Activated naive CD4-positive, alpha-beta T cell treated with anti-CD3 and anti-CD28 coated beads, Interleukin-2, amount 10 ng/mL, durations not matched to agents 7 days and 5 days (primary cell): ENCODE data around the gene JAK3.

Experiments
- CTCF ChIA-PET: fragments of 350-600 bp; sonication (Branson Sonifier 250); formaldehyde crosslinking; loops from one replicate; lab custom pipeline; 2021; ENCODE audit warnings: antibody characterized with exemption; lab: Charles Lee
- DNase-seq: peaks from one replicate; pipeline ENCODE4 v3.0.0-alpha.2; 2020
- H3K27ac Mint-ChIP-seq: one replicate; pipeline ENCODE4 v1.8.0; 2021; ENCODE audit warnings: mild to moderate bottlenecking, moderate library complexity, mixed read lengths
- H3K27me3 Mint-ChIP-seq: one replicate; pipeline ENCODE4 v1.8.0; 2021; ENCODE audit warnings: mild to moderate bottlenecking, mixed read lengths
- H3K36me3 Mint-ChIP-seq: one replicate; pipeline ENCODE4 v1.8.0; 2021; ENCODE audit warnings: mixed read lengths
- H3K4me1 Mint-ChIP-seq: one replicate; pipeline ENCODE4 v1.8.0; 2021; ENCODE audit warnings: mixed read lengths
- H3K4me3 Mint-ChIP-seq: one replicate; pipeline ENCODE4 v1.8.0; 2021; ENCODE audit warnings: mild to moderate bottlenecking, moderate library complexity, mixed read lengths
- H3K9me3 Mint-ChIP-seq: one replicate; pipeline ENCODE4 v1.8.0; 2021; ENCODE audit warnings: mixed read lengths

Gene JAK3

DNA sequence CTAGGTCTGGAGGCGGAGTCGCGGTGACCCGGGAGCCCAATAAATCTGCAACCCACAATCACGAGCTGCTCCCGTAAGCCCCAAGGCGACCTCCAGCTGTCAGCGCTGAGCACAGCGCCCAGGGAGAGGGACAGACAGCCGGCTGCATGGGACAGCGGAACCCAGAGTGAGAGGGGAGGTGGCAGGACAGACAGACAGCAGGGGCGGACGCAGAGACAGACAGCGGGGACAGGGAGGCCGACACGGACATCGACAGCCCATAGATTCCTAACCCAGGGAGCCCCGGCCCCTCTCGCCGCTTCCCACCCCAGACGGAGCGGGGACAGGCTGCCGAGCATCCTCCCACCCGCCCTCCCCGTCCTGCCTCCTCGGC is 24.1 kb upstream of the JAK3 start, which contains the start of gene SLC5A5:
SLC5A5 (plus strand) TSS at position 68 of the 373 bp plus-strand sequence. CDS start 375 bp downstream, outside the sequence.
- peak; percentile 58 for DNase-seq
- CTCF ChIA-PET: interaction anchor here (0.7 to 4.6 kb wide), 4 partner anchors 13 to 74 kb away, joined by 3 to 37 read pairs (median 12); partner anchors contain the start of genes CCDC124 and RPL18A
- Mint-ChIP-seq H3K4me3 (peak within 1 kb of the TSS; percentile 90), H3K27me3 (peaks cover 3% of the 10 kb centered on the region), H3K36me3 (peaks cover 4% of the 10 kb centered on the region), H3K4me1 (peaks cover 31% of the 10 kb centered on the region), H3K9me3 (no peaks in the 10 kb centered on the region), H3K27ac (peak within 1 kb of the TSS; percentile 87)

DNA sequence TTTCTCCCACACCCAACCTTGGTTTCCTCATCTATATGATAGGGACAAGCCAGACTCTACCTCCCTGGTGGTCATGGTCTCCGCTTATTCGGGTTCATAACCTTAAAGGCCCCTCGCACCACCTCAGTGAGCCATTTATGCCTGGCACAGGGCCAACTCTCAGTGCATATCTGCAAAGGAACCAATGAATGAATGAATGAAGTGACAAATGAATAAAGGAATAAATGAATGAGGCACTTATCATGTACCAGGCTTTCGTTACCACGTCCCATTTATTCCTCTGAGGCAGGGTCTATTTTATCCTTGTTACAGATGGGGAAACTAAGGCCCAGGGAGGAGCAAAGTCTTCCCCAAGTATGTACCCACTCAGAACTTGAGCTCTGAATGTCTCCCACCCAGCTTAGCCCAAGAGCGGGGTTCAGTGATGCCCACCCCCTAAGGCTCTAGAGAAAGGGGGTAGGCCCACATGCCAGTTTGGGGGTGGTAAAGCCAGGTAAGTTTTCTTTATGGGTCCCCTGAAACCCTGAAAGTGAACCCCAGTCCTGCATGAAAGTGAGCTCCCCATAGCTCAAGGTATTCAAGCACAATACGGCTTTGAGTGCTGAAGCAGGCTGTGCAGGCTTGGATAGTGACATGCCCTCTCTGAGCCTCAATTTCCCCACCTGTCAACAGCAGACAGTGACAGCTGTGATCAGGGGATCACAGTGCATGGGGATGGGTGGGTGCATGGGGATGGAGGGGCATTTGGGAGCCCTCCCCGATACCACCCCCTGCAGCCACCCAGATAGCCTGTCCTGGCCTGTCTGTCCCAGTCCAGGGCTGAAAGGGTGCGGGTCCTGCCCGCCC is 23.5 kb upstream of the JAK3 start:
- H3K36me3 Mint-ChIP-seq: peaks cover 4% of the 10 kb centered on the region
- peaks cover 31% of the 10 kb centered on the region for H3K4me1 Mint-ChIP-seq
- peaks cover 3% of the 10 kb centered on the region for H3K27me3 Mint-ChIP-seq
- no peaks in the 10 kb centered on the region for H3K9me3 Mint-ChIP-seq
- no peak for DNase-seq
- CTCF ChIA-PET: interaction anchor here (0.7 to 4.6 kb wide), 5 partner anchors 12 to 74 kb away, joined by 3 to 37 read pairs (median 4); partner anchors contain the start of genes CCDC124 and RPL18A
- peak overlapping the region; percentile 90 for H3K4me3 Mint-ChIP-seq
- H3K27ac Mint-ChIP-seq: peak overlapping the region; percentile 87

DNA sequence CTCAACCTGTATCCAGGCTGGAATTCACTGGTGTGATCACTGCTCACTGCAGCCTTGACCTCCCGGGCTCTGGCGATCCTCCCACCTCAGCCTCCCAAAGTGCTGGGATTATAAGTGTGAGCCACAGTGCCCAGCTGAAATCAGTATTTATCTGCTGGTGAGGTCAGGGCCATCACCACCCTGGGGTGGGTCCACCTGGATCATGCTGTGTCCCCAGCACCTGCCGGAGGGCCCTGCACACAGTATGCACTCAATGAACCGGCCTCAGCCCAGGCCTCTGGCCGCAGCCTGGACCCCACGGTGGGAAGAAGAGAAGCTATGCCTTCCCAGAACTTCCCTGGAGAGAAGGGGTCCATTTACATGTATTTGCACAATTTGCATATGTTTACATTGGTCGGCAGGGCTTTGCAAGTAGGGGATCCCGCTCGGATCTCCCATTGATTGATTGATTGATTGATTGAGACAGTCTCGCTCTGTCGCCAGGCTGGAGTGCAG is 21.4 kb upstream of the JAK3 start:
- Mint-ChIP-seq H3K27ac (no peak overlapping the region), H3K4me1 (peaks cover 31% of the 10 kb centered on the region)
- CTCF ChIA-PET: interaction anchor here (3.5 to 4.6 kb wide), 2 partner anchors 10 to 63 kb away, joined by 20 to 37 read pairs; partner anchors contain the start of genes CCDC124 and RPL18A

DNA sequence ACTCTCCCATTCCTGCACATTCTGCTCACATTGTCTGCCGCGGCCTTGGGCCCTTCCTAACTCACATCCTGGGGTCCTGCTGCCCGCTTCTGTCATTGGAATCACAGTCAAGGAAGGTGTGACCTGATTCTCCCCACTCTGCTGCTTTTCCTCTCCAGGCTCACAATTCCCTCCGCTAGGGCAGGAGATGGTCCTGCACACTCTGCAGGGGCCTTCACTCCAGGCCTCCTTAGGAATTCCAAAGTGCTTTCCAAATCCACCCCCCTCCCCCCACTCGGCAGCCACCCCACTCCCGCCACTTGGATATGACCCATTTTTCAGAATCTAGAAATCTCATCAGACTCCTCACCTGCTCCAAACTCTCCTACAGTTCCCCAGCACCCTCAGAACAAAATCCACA is 20.9 kb upstream of the JAK3 start:
- Mint-ChIP-seq H3K27me3 (no peaks in the 10 kb centered on the region), H3K4me1 (peaks cover 27% of the 10 kb centered on the region), H3K36me3 (peaks cover 19% of the 10 kb centered on the region), H3K4me3 (no peak overlapping the region), H3K9me3 (no peaks in the 10 kb centered on the region), H3K27ac (no peak overlapping the region)
- CTCF ChIA-PET: no interaction called here
- DNase-seq: no peak

More for the DNA sequence above, 21.4 kb upstream of the JAK3 start:
- no peaks in the 10 kb centered on the region for H3K9me3 Mint-ChIP-seq
- peaks cover 15% of the 10 kb centered on the region for H3K36me3 Mint-ChIP-seq
- DNase-seq: no peak
- no peaks in the 10 kb centered on the region for H3K27me3 Mint-ChIP-seq
- H3K4me3 Mint-ChIP-seq: no peak overlapping the region

- no peak for DNase-seq
- H3K27ac Mint-ChIP-seq: no peak overlapping the region
- H3K27me3 Mint-ChIP-seq: no peaks in the 10 kb centered on the region
- peaks cover 27% of the 10 kb centered on the region for H3K36me3 Mint-ChIP-seq
- no peak overlapping the region for H3K4me3 Mint-ChIP-seq
- CTCF ChIA-PET: no interaction called here
- H3K4me1 Mint-ChIP-seq: peaks cover 15% of the 10 kb centered on the region
- H3K9me3 Mint-ChIP-seq: no peaks in the 10 kb centered on the region
These were observed 19.2 kb upstream of the JAK3 start for GRCh38 chr19:17866964-17867486.

- Mint-ChIP-seq H3K27me3 (no peaks in the 10 kb centered on the region), H3K36me3 (peaks cover 32% of the 10 kb centered on the region), H3K4me1 (peaks cover 16% of the 10 kb centered on the region), H3K27ac (no peak overlapping the region), H3K4me3 (no peak overlapping the region), H3K9me3 (no peaks in the 10 kb centered on the region)
- CTCF ChIA-PET: interaction anchor here (0.7 kb wide), 1 partner anchor 293 kb away, joined by 3 read pairs; no protein-coding TSS in a partner anchor
- no peak for DNase-seq
These were observed 18.7 kb upstream of the JAK3 start for GRCh38 chr19:17866312-17866963.

GRCh38 chr19:17865364-17866311 is 17.9 kb upstream of the JAK3 start:
- H3K27ac Mint-ChIP-seq: peak overlapping the region; percentile 58
- peaks cover 18% of the 10 kb centered on the region for H3K4me1 Mint-ChIP-seq
- DNase-seq: no peak
- CTCF ChIA-PET: interaction anchor here (0.7 to 1.0 kb wide), 2 partner anchors 292 to 463 kb away, joined by 3 read pairs; no protein-coding TSS in a partner anchor
- peaks cover 39% of the 10 kb centered on the region for H3K36me3 Mint-ChIP-seq
- H3K9me3 Mint-ChIP-seq: no peaks in the 10 kb centered on the region
- no peak overlapping the region for H3K4me3 Mint-ChIP-seq
- no peaks in the 10 kb centered on the region for H3K27me3 Mint-ChIP-seq

DNA sequence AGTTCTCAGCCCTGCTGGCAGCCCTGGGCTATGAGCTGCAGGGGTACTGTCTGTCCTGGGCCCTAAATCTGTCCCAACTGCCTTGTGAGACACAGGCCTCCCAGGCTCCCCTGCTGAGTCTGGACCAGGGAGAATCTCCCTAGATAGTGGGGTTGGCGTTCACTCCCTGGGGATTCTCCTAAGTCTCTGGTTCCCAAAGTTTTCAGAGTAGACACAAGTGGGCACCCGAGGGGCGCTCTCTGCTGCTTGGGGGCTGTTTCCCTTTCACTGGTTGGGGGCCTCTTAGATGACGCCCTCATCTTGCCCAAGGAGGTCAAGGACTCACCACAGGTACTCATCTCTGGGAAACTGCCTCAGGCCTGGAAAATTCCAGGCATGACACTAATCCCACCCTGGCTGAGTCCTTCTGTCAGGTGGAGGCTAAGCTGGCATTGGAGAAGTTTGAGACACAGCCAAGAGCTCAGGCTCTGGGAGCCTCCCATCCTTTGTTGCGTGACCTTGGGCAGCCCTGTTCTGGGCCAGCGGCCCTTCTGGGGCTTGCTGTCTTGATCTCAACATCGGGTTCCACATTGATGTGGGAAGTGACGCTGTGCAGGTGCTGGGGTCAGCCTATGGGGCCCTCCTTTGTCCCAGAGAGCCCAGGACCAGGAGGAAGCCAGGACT is 15.9 kb upstream of the JAK3 start:
- H3K27me3 Mint-ChIP-seq: no peaks in the 10 kb centered on the region
- no peak for DNase-seq
- no peak overlapping the region for H3K4me3 Mint-ChIP-seq
- CTCF ChIA-PET: interaction anchor here (1.0 kb wide), 1 partner anchor 74 kb away, joined by 4 read pairs; no protein-coding TSS in a partner anchor
- no peaks in the 10 kb centered on the region for H3K9me3 Mint-ChIP-seq
- H3K36me3 Mint-ChIP-seq: peaks cover 42% of the 10 kb centered on the region
- peak overlapping the region; percentile 58 for H3K27ac Mint-ChIP-seq
- H3K4me1 Mint-ChIP-seq: peaks cover 28% of the 10 kb centered on the region

DNA sequence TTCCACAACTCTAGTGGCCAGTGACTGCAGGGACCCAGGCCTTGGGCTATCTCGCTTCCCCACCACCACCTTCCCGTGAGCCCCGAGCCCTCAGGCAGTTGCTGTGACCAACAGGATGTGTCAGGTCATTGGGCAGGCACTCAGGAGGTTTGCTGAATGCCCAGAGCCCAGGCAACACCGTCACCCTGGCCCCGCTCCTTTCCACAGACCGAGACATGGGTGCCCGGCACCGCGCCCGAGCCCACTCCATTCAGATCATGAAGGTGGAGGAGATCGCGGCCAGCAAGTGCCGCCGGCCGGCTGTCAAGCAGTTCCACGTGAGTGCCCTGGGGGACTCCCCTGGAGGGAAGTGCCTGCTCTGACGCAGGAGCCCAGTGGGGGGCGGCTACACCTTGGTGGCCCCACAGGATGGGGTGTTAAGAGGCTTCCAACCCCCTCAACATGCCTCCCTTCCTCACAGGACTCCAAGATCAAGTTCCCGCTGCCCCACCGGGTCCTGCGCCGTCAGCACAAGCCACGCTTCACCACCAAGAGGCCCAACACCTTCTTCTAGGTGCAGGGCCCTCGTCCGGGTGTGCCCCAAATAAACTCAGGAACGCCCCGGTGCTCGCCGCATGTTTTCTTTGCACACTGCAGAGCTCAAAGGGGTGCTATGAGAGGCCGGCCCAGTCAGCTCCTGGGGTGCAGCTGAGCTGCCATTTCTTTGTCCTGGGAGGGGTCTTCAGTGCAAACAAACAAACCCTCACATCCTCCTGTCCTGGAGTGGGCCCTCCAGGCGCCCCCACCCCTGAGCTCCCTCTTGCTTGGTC is 15.1 kb upstream of the JAK3 start:
- no peaks in the 10 kb centered on the region for H3K9me3 Mint-ChIP-seq
- H3K4me1 Mint-ChIP-seq: peaks cover 28% of the 10 kb centered on the region
- no peak for DNase-seq
- CTCF ChIA-PET: interaction anchor here (0.5 kb wide), 1 partner anchor 13 kb away, joined by 3 read pairs; no protein-coding TSS in a partner anchor
- H3K27ac Mint-ChIP-seq: no peak overlapping the region
- no peaks in the 10 kb centered on the region for H3K27me3 Mint-ChIP-seq
- peak overlapping the region; percentile 47 for H3K4me3 Mint-ChIP-seq
- H3K36me3 Mint-ChIP-seq: peaks cover 42% of the 10 kb centered on the region

- peak overlapping the region; percentile 60 for H3K27ac Mint-ChIP-seq
- no peaks in the 10 kb centered on the region for H3K27me3 Mint-ChIP-seq
- peaks cover 42% of the 10 kb centered on the region for H3K36me3 Mint-ChIP-seq
- DNase-seq: no peak
- H3K4me3 Mint-ChIP-seq: peak overlapping the region; percentile 96
- CTCF ChIA-PET: interaction anchor here (3.8 kb wide), 1 partner anchor 70 kb away, joined by 101 read pairs; the partner anchor contains the start of gene CCDC124
- H3K9me3 Mint-ChIP-seq: no peaks in the 10 kb centered on the region
- H3K4me1 Mint-ChIP-seq: peaks cover 28% of the 10 kb centered on the region
These were observed 14.0 kb upstream of the JAK3 start for GRCh38 chr19:17861542-17862402.

GRCh38 chr19:17860993-17861360 is 13.2 kb upstream of the JAK3 start:
- Mint-ChIP-seq H3K27me3 (no peaks in the 10 kb centered on the region), H3K27ac (peak overlapping the region; percentile 95), H3K4me1 (peaks cover 28% of the 10 kb centered on the region), H3K36me3 (peaks cover 42% of the 10 kb centered on the region), H3K9me3 (no peaks in the 10 kb centered on the region), H3K4me3 (peak overlapping the region; percentile 96)
- CTCF ChIA-PET: interaction anchor here (1.9 to 3.8 kb wide), 2 partner anchors 71 to 140 kb away, joined by 8 to 101 read pairs; partner anchors contain the start of gene CCDC124
- DNase-seq: no peak
